ENCODE measurements around the gene HNRNPC.
"Not testable (repeated sequence)": the region's sequence is repeated elsewhere in the genome, so short reads cannot be mapped to it uniquely, and the experiment has no call there.

HNRNPC gene

GRCh38 chr14:21298358-21298757 lies 29.1 kb upstream of the HNRNPC start:
- Histone ChIP-seq H3K79me2 (ENCODE audit: insufficient read depth, low read length) (no peaks in the 10 kb centered on the region), H2AFZ (ENCODE audit: low read depth, low read length) (no peak overlapping the region), H3K27ac (ENCODE audit: low read length) (no peak overlapping the region), H3K9ac (ENCODE audit: low read depth, low read length) (no peak overlapping the region), H4K20me1 (ENCODE audit: insufficient read depth, low read length) (no peaks in the 10 kb centered on the region), H3K9me3 (ENCODE audit: insufficient read depth, low read length, severe bottlenecking) (no peaks in the 10 kb centered on the region), H3K4me2 (ENCODE audit: insufficient read depth, low read length) (no peak overlapping the region), H3K4me1 (ENCODE audit: insufficient read depth, low read length) (no peaks in the 10 kb centered on the region), H3K36me3 (ENCODE audit: insufficient read depth, low read length) (no peaks in the 10 kb centered on the region), H3K4me3 (ENCODE audit: low read depth in 1 of 2, low read length in 2 of 2) (no peak overlapping the region), H3K27me3 (ENCODE audit: insufficient read depth, low read length, poor library complexity) (peaks cover 3% of the 10 kb centered on the region)
- ATAC-seq (ENCODE audit: insufficient read depth, low read depth), result no peak
- no peak for DNase-seq
- TF ChIP-seq EZH2 (IDR thresholded peaks at IDR 0.05; ENCODE audit: borderline replicate concordance, low read depth, low read length, severe bottlenecking) (no peak), CTCF (IDR thresholded peaks at IDR 0.05; ENCODE audit: borderline replicate concordance, extremely low read depth, low read length, poor library complexity, severe bottlenecking) (no peak)

GRCh38 chr14:21294026-21294425 lies 24.8 kb upstream of the HNRNPC start:
- not testable (repeated sequence) for H3K36me3 ChIP-seq (ENCODE audit: insufficient read depth, low read length); H3K9me3 ChIP-seq (ENCODE audit: insufficient read depth, low read length, severe bottlenecking); H3K79me2 ChIP-seq (ENCODE audit: insufficient read depth, low read length); DNase-seq; H3K4me2 ChIP-seq (ENCODE audit: insufficient read depth, low read length); ATAC-seq (ENCODE audit: insufficient read depth, low read depth); H3K4me3 ChIP-seq (ENCODE audit: low read depth in 1 of 2, low read length in 2 of 2); H3K27ac ChIP-seq (ENCODE audit: low read length); H3K27me3 ChIP-seq (ENCODE audit: insufficient read depth, low read length, poor library complexity); H3K4me1 ChIP-seq (ENCODE audit: insufficient read depth, low read length); H3K9ac ChIP-seq (ENCODE audit: low read depth, low read length); H4K20me1 ChIP-seq (ENCODE audit: insufficient read depth, low read length); H2AFZ ChIP-seq (ENCODE audit: low read depth, low read length)

GRCh38 chr14:21287168-21287567 lies 17.9 kb upstream of the HNRNPC start:
- no peaks in the 10 kb centered on the region for H3K79me2 ChIP-seq (ENCODE audit: insufficient read depth, low read length)
- TF ChIP-seq EZH2 (IDR thresholded peaks at IDR 0.05; ENCODE audit: borderline replicate concordance, low read depth, low read length, severe bottlenecking) (no peak), CTCF (IDR thresholded peaks at IDR 0.05; ENCODE audit: borderline replicate concordance, extremely low read depth, low read length, poor library complexity, severe bottlenecking) (no peak)
- no peak overlapping the region for H3K27ac ChIP-seq (ENCODE audit: low read length)
- DNase-seq (no peak), ATAC-seq (ENCODE audit: insufficient read depth, low read depth) (no peak)
- H4K20me1 ChIP-seq (ENCODE audit: insufficient read depth, low read length), result no peaks in the 10 kb centered on the region
- H3K27me3 ChIP-seq (ENCODE audit: insufficient read depth, low read length, poor library complexity), result no peaks in the 10 kb centered on the region
- H3K4me2 ChIP-seq (ENCODE audit: insufficient read depth, low read length), result no peak overlapping the region
- no peaks in the 10 kb centered on the region for H3K36me3 ChIP-seq (ENCODE audit: insufficient read depth, low read length)
- no peak overlapping the region for H2AFZ ChIP-seq (ENCODE audit: low read depth, low read length)
- no peak overlapping the region for H3K4me3 ChIP-seq (ENCODE audit: low read depth in 1 of 2, low read length in 2 of 2)
- no peaks in the 10 kb centered on the region for H3K9me3 ChIP-seq (ENCODE audit: insufficient read depth, low read length, severe bottlenecking)
- no peaks in the 10 kb centered on the region for H3K4me1 ChIP-seq (ENCODE audit: insufficient read depth, low read length)
- no peak overlapping the region for H3K9ac ChIP-seq (ENCODE audit: low read depth, low read length)

- not testable (repeated sequence) for H3K4me3 ChIP-seq (ENCODE audit: low read depth in 1 of 2, low read length in 2 of 2); H3K9me3 ChIP-seq (ENCODE audit: insufficient read depth, low read length, severe bottlenecking); H3K4me1 ChIP-seq (ENCODE audit: insufficient read depth, low read length); H3K27me3 ChIP-seq (ENCODE audit: insufficient read depth, low read length, poor library complexity); H2AFZ ChIP-seq (ENCODE audit: low read depth, low read length); H3K36me3 ChIP-seq (ENCODE audit: insufficient read depth, low read length); H3K27ac ChIP-seq (ENCODE audit: low read length); ATAC-seq (ENCODE audit: insufficient read depth, low read depth); DNase-seq; H4K20me1 ChIP-seq (ENCODE audit: insufficient read depth, low read length); H3K9ac ChIP-seq (ENCODE audit: low read depth, low read length); H3K79me2 ChIP-seq (ENCODE audit: insufficient read depth, low read length); H3K4me2 ChIP-seq (ENCODE audit: insufficient read depth, low read length)
These were observed 17.3 kb upstream of the HNRNPC start for GRCh38 chr14:21286516-21286915.

GRCh38 chr14:21281917-21282316 lies 12.7 kb upstream of the HNRNPC start:
- H2AFZ ChIP-seq (ENCODE audit: low read depth, low read length); H3K27ac ChIP-seq (ENCODE audit: low read length); H3K4me1 ChIP-seq (ENCODE audit: insufficient read depth, low read length); H3K4me2 ChIP-seq (ENCODE audit: insufficient read depth, low read length); H3K36me3 ChIP-seq (ENCODE audit: insufficient read depth, low read length); H4K20me1 ChIP-seq (ENCODE audit: insufficient read depth, low read length); H3K9ac ChIP-seq (ENCODE audit: low read depth, low read length); H3K9me3 ChIP-seq (ENCODE audit: insufficient read depth, low read length, severe bottlenecking); DNase-seq; ATAC-seq (ENCODE audit: insufficient read depth, low read depth); H3K4me3 ChIP-seq (ENCODE audit: low read depth in 1 of 2, low read length in 2 of 2); H3K79me2 ChIP-seq (ENCODE audit: insufficient read depth, low read length); H3K27me3 ChIP-seq (ENCODE audit: insufficient read depth, low read length, poor library complexity): not testable (repeated sequence)

Data from DND-41 (cell line).